HUES48 (cell line): ENCODE measurements around the gene C11orf71.
A peak's percentile ranks its signal among the peaks of the same experiment; 100 is the strongest.

Experiments used
- H3K27ac ChIP-seq: one replicate; pipeline ENCODE4 v1.7.0; 2013; ENCODE audit warnings: low read depth, low read length, inconsistent platforms
- H3K27me3 ChIP-seq: 2 replicates; pipeline ENCODE4 v1.6.1; 2013; ENCODE audit warnings: mild to moderate bottlenecking, low read length; ENCODE audit not compliant: control insufficient read depth, insufficient read depth
- H3K36me3 ChIP-seq: 2 replicates; pipeline ENCODE4 v1.6.1; 2013; ENCODE audit warnings: low read length; ENCODE audit not compliant: control insufficient read depth, insufficient read depth
- H3K4me1 ChIP-seq: 2 replicates; pipeline ENCODE4 v1.6.1; 2013; ENCODE audit warnings: mild to moderate bottlenecking, low read length; ENCODE audit not compliant: control insufficient read depth, insufficient read depth
- H3K4me3 ChIP-seq: 2 replicates; pipeline ENCODE4 v1.5.1; 2013; ENCODE audit warnings: mild to moderate bottlenecking, low read depth, low read length
- H3K9ac ChIP-seq: 2 replicates; pipeline ENCODE4 v1.6.1; 2013; ENCODE audit warnings: mild to moderate bottlenecking, low read depth, low read length, moderate library complexity
- H3K9me3 ChIP-seq: 2 replicates; pipeline ENCODE4 v1.6.1; 2013; ENCODE audit warnings: low read length; ENCODE audit not compliant: control insufficient read depth, insufficient read depth

C11orf71 gene

GRCh38 chr11:114400216-114400914 is at the start of gene C11orf71, which contains the start of gene RBM7:
Gene C11orf71 (minus strand): TSS chr11:114400511. CDS start chr11:114400331, 180 bp downstream.
Gene RBM7 (plus strand): TSS chr11:114400666. CDS start chr11:114400672, 6 bp downstream.
- no peaks in the 10 kb centered on the region for H3K9me3 ChIP-seq
- H3K27me3 ChIP-seq, result no peaks in the 10 kb centered on the region
- peak within 1 kb of the TSS; percentile 98 for H3K9ac ChIP-seq
- peak within 1 kb of the TSS; percentile 99 for H3K27ac ChIP-seq
- peak within 1 kb of the TSS; percentile 88 for H3K4me3 ChIP-seq
- H3K36me3 ChIP-seq, result peaks cover 29% of the 10 kb centered on the region
- peaks cover 24% of the 10 kb centered on the region for H3K4me1 ChIP-seq

GRCh38 chr11:114449845-114450244 is 49.5 kb upstream of the C11orf71 start:
- H3K36me3 ChIP-seq, result peaks cover 82% of the 10 kb centered on the region
- H3K27ac ChIP-seq, result no peak overlapping the region
- H3K4me1 ChIP-seq, result no peaks in the 10 kb centered on the region
- no peaks in the 10 kb centered on the region for H3K9me3 ChIP-seq
- H3K9ac ChIP-seq, result no peak overlapping the region
- H3K27me3 ChIP-seq, result no peaks in the 10 kb centered on the region
- no peak overlapping the region for H3K4me3 ChIP-seq

GRCh38 chr11:114448749-114449482 is 48.6 kb upstream of the C11orf71 start:
- no peaks in the 10 kb centered on the region for H3K27me3 ChIP-seq
- no peaks in the 10 kb centered on the region for H3K9me3 ChIP-seq
- peaks cover 89% of the 10 kb centered on the region for H3K36me3 ChIP-seq
- no peak overlapping the region for H3K27ac ChIP-seq
- no peak overlapping the region for H3K9ac ChIP-seq
- H3K4me1 ChIP-seq, result no peaks in the 10 kb centered on the region
- H3K4me3 ChIP-seq, result no peak overlapping the region

- Histone ChIP-seq H3K9me3 (no peaks in the 10 kb centered on the region), H3K9ac (no peak overlapping the region), H3K4me3 (no peak overlapping the region), H3K36me3 (peaks cover 85% of the 10 kb centered on the region), H3K4me1 (0 out of 2 replicates have a peak, but pooled peaks cover 5% of the 10 kb centered on the region), H3K27ac (no peak overlapping the region), H3K27me3 (no peaks in the 10 kb centered on the region)
These were observed 47.6 kb upstream of the C11orf71 start for GRCh38 chr11:114447892-114448291.

- Histone ChIP-seq H3K4me3 (no peak overlapping the region), H3K9ac (no peak overlapping the region), H3K27ac (no peak overlapping the region), H3K36me3 (peaks cover 84% of the 10 kb centered on the region), H3K27me3 (no peaks in the 10 kb centered on the region), H3K9me3 (no peaks in the 10 kb centered on the region), H3K4me1 (0 out of 2 replicates have a peak, but pooled peaks cover 5% of the 10 kb centered on the region)
These were observed 47.1 kb upstream of the C11orf71 start for GRCh38 chr11:114447444-114447843.

GRCh38 chr11:114442536-114442935 is 42.2 kb upstream of the C11orf71 start:
- Histone ChIP-seq H3K27ac (no peak overlapping the region), H3K9me3 (no peaks in the 10 kb centered on the region), H3K9ac (no peak overlapping the region), H3K4me1 (peaks cover 34% of the 10 kb centered on the region), H3K27me3 (no peaks in the 10 kb centered on the region), H3K36me3 (peaks cover 52% of the 10 kb centered on the region), H3K4me3 (no peak overlapping the region)

- H3K27me3 ChIP-seq, result no peaks in the 10 kb centered on the region
- H3K27ac ChIP-seq, result no peak overlapping the region
- no peak overlapping the region for H3K4me3 ChIP-seq
- H3K36me3 ChIP-seq, result peaks cover 49% of the 10 kb centered on the region
- H3K9me3 ChIP-seq, result no peaks in the 10 kb centered on the region
- peaks cover 37% of the 10 kb centered on the region for H3K4me1 ChIP-seq
- H3K9ac ChIP-seq, result no peak overlapping the region
These were observed 41.6 kb upstream of the C11orf71 start for GRCh38 chr11:114441921-114442320.

- H3K9me3 ChIP-seq, result no peaks in the 10 kb centered on the region
- H3K4me1 ChIP-seq, result peaks cover 37% of the 10 kb centered on the region
- peak overlapping the region; percentile 28 for H3K27ac ChIP-seq
- peaks cover 43% of the 10 kb centered on the region for H3K36me3 ChIP-seq
- H3K27me3 ChIP-seq, result no peaks in the 10 kb centered on the region
- H3K9ac ChIP-seq, result no peak overlapping the region
- peak overlapping the region; percentile 98 for H3K4me3 ChIP-seq
These were observed 40.9 kb upstream of the C11orf71 start for GRCh38 chr11:114440971-114441763.

GRCh38 chr11:114440121-114440860 is 40.0 kb upstream of the C11orf71 start:
- peaks cover 37% of the 10 kb centered on the region for H3K4me1 ChIP-seq
- peak overlapping the region; percentile 89 for H3K27ac ChIP-seq
- peaks cover 35% of the 10 kb centered on the region for H3K36me3 ChIP-seq
- no peaks in the 10 kb centered on the region for H3K27me3 ChIP-seq
- no peaks in the 10 kb centered on the region for H3K9me3 ChIP-seq
- peak overlapping the region; percentile 98 for H3K4me3 ChIP-seq
- H3K9ac ChIP-seq, result peak overlapping the region; percentile 90
